Femur (tissue), 1 donor: Measurements from ENCODE around the gene CNTNAP2.

Experiments used
- DNase-seq: peaks from one replicate; pipeline ENCODE4 v3.0.0-alpha.2; 2017

Gene CNTNAP2

GRCh38 chr7:146116521-146117222 lies at the start of gene CNTNAP2:
TSS of gene CNTNAP2 (plus strand) at chr7:146116801. CDS start at chr7:146116877, 76 bp downstream.
- DNase-seq, result peak; percentile 71

GRCh38 chr7:146067880-146068279 lies 48.7 kb upstream of the CNTNAP2 start:
- no peak for DNase-seq

- no peak for DNase-seq
Measured at GRCh38 chr7:146074195-146074765, 42.3 kb upstream of the CNTNAP2 start.

- DNase-seq, result no peak
Measured at GRCh38 chr7:146076344-146076743, 40.3 kb upstream of the CNTNAP2 start.

GRCh38 chr7:146084086-146084485 lies 32.5 kb upstream of the CNTNAP2 start:
- no peak for DNase-seq

- no peak for DNase-seq
Measured at GRCh38 chr7:146090023-146090645, 26.5 kb upstream of the CNTNAP2 start.

- no peak for DNase-seq
Measured at GRCh38 chr7:146094356-146094755, 22.2 kb upstream of the CNTNAP2 start.

- DNase-seq, result no peak
Measured at GRCh38 chr7:146096994-146097393, 19.6 kb upstream of the CNTNAP2 start.

GRCh38 chr7:146106319-146106718 lies 10.3 kb upstream of the CNTNAP2 start:
- DNase-seq, result no peak

GRCh38 chr7:146112755-146113154 lies 3.8 kb upstream of the CNTNAP2 start:
- DNase-seq, result no peak

GRCh38 chr7:146115548-146115850 lies 1.1 kb upstream of the CNTNAP2 start:
- no peak for DNase-seq

- peak; percentile 88 for DNase-seq
Measured at GRCh38 chr7:146115851-146116520, 615 bp upstream of the CNTNAP2 start.

GRCh38 chr7:146117576-146117975 lies 975 bp downstream of the CNTNAP2 start:
- DNase-seq, result no peak

- no peak for DNase-seq
Measured at GRCh38 chr7:146119002-146119401, 2.4 kb downstream of the CNTNAP2 start.

- DNase-seq, result no peak
Measured at GRCh38 chr7:146123715-146124114, 7.1 kb downstream of the CNTNAP2 start.

- no peak for DNase-seq
Measured at GRCh38 chr7:146126767-146127509, 10.3 kb downstream of the CNTNAP2 start.

- no peak for DNase-seq
Measured at GRCh38 chr7:146129296-146129695, 12.7 kb downstream of the CNTNAP2 start.

GRCh38 chr7:146129997-146130396 lies 13.4 kb downstream of the CNTNAP2 start:
- DNase-seq, result no peak

- no peak for DNase-seq
Measured at GRCh38 chr7:146131701-146132100, 15.1 kb downstream of the CNTNAP2 start.

GRCh38 chr7:146136357-146136875 lies 19.8 kb downstream of the CNTNAP2 start:
- no peak for DNase-seq

- no peak for DNase-seq
Measured at GRCh38 chr7:146138926-146139325, 22.3 kb downstream of the CNTNAP2 start.

GRCh38 chr7:146146831-146147486 lies 30.4 kb downstream of the CNTNAP2 start:
- DNase-seq, result no peak
